T-helper 17 cell (primary cell): ENCODE measurements around the gene ERC1. TPM values are rescaled to one million over a fixed set of nuclear protein-coding genes. Genes with fewer than 3 reads are reported as not detected.
"Not testable (repeated sequence)": the region's sequence is repeated elsewhere in the genome, so short reads cannot be mapped to it uniquely, and the experiment has no call there.

Experiments used
- ATAC-seq: fragments of 150-1000 bp; cut with Tn5 transposase; 2 replicates; pipeline ENCODE4 v1.10.0; 2021; ENCODE audit warnings: mild to moderate bottlenecking, moderate library complexity
- DNase-seq, 3 donors: peaks; one replicate each; pipeline versions ENCODE4 v3.0.0 to v3.0.0-alpha.2; 2020 to 2021
- H3K9me3 ChIP-seq: one replicate; pipeline ENCODE4 v1.7.0; 2013; ENCODE audit warnings: low read length, mild to moderate bottlenecking; ENCODE audit not compliant: control insufficient read depth, poor library complexity, severe bottlenecking
- H3K27ac Mint-ChIP-seq: one replicate; pipeline ENCODE4 v1.8.0; 2022; ENCODE audit warnings: mild to moderate bottlenecking, moderate library complexity, mixed read lengths
- H3K27me3 Mint-ChIP-seq: one replicate; pipeline ENCODE4 v1.8.0; 2022; ENCODE audit warnings: mixed read lengths
- H3K36me3 Mint-ChIP-seq: one replicate; pipeline ENCODE4 v1.8.0; 2022; ENCODE audit warnings: low read depth, mixed read lengths
- H3K4me1 Mint-ChIP-seq: one replicate; pipeline ENCODE4 v1.8.0; 2022; ENCODE audit warnings: mild to moderate bottlenecking, mixed read lengths
- H3K4me3 Mint-ChIP-seq: one replicate; pipeline ENCODE4 v1.8.0; 2022; ENCODE audit warnings: mild to moderate bottlenecking, moderate library complexity, mixed read lengths
- total RNA-seq, 4 donors: library from RNA in 2 of 4; stranded (reverse) in 2 of 4; gene quantifications; one replicate each; pipeline ENCODE4 v1.2.3 and lab custom pipeline; 2022 to 2026

The ERC1 gene
- total RNA-seq, 2 donors from 2014 or later: 46.7 to 52.1 TPM

DNA sequence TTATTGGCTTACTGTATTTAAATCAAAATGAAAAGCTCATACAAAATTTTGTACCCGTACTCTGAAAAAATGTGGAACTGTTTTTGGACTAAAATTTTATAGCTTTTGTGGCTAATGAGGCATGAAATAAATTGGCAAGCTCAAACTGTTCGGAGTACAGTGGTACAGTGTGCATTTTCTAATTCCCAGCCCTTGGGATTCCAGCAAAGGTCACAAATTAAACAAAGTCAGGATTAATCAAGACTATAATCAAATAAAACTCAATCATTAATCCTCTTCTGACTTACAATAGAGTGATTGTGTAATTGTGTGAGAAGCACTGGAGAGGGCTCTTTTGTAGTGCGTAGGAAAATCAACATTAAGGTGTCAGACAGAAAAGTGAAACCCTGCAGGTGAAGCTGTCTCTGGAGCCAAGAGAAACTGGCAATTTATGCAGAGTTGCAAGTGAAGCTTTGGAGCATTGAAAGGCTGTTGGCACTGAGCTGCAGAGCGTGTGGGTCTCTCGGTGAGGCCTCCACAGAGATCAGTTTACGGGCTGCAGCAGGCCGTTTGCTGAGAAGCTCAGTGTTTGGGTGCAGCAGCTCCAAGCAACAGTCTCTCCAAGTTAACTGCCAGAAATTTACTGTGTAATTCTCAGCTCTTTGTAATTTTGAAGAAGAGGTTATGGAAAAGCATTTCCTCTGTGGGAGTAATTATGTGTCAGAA, 327.5 kb downstream of the ERC1 start:
- DNase-seq (no peak), ATAC-seq (no peak)
- Mint-ChIP-seq H3K36me3 (peaks cover 2% of the 10 kb centered on the region), H3K27ac (no peak overlapping the region), H3K27me3 (no peaks in the 10 kb centered on the region), H3K4me3 (no peak overlapping the region), H3K4me1 (peaks cover 2% of the 10 kb centered on the region)
- H3K9me3 ChIP-seq: no peaks in the 10 kb centered on the region

DNA sequence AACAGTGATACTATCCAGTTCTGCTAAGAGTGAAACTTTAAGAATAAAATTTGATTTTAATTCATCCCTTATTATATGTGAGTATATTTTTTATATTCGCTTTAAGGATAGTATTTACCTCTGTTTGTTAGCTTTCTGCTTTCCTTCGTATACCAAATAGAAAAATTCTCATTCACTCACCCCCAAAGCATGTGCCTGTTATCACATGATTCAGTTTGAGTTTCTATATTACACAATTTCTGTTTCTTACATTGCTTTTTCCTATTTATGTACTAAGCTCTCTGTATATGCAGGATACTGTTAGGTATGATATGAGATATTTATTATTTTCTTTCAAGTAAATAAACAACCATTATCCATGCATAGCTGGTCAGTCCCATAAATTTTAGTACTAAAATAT, 328.2 kb downstream of the ERC1 start:
- DNase-seq: no peak
- ATAC-seq: no peak
- no peaks in the 10 kb centered on the region for H3K27me3 Mint-ChIP-seq
- peaks cover 5% of the 10 kb centered on the region for H3K4me1 Mint-ChIP-seq
- no peaks in the 10 kb centered on the region for H3K9me3 ChIP-seq
- no peak overlapping the region for H3K4me3 Mint-ChIP-seq
- H3K36me3 Mint-ChIP-seq: peaks cover 2% of the 10 kb centered on the region
- no peak overlapping the region for H3K27ac Mint-ChIP-seq

DNA sequence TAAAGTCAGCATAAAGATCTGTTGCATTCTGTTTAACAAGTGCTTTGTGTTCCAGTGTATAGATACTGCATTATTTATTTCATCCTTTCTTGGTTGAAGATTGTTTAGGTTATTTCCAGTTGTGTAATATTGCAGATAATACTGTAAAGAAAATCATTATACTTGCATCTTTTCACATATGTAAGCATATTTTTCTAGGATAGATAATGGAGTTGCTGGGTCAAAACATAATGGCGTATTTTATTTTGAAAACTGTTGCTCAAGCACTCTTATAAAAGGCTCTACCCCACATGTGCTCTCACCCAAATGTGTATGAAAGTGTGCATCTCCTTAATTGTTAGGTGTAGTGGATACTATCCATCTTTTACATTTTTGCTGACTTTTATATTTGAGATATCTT, 329.0 kb downstream of the ERC1 start:
- H3K4me1 Mint-ChIP-seq: peaks cover 5% of the 10 kb centered on the region
- H3K9me3 ChIP-seq: no peaks in the 10 kb centered on the region
- H3K4me3 Mint-ChIP-seq: no peak overlapping the region
- ATAC-seq: no peak
- H3K27me3 Mint-ChIP-seq: no peaks in the 10 kb centered on the region
- H3K27ac Mint-ChIP-seq: no peak overlapping the region
- H3K36me3 Mint-ChIP-seq: no peaks in the 10 kb centered on the region
- no peak for DNase-seq

DNA sequence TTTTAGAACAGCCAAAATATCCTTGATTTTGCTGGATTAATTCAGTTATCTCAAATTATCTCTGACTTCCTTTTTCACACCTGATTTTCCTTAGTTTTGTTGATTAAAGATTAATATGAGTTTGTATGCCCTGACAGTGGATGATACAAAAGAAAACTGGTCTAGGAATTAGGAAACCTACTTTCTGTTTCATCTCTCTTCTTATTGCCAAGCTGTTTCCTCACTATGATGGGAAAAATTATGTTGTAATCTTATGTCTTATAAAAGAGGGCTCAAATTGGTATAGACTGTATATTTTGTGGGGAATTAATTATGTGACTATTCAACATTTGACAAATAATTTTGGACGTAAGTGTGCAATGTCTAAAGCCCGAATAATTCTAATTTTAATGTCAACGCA, 331.8 kb downstream of the ERC1 start:
- no peak for DNase-seq
- no peak for ATAC-seq
- Mint-ChIP-seq H3K27ac (no peak overlapping the region), H3K36me3 (peaks cover 5% of the 10 kb centered on the region), H3K4me3 (no peak overlapping the region), H3K4me1 (peaks cover 13% of the 10 kb centered on the region), H3K27me3 (no peaks in the 10 kb centered on the region)
- no peaks in the 10 kb centered on the region for H3K9me3 ChIP-seq

DNA sequence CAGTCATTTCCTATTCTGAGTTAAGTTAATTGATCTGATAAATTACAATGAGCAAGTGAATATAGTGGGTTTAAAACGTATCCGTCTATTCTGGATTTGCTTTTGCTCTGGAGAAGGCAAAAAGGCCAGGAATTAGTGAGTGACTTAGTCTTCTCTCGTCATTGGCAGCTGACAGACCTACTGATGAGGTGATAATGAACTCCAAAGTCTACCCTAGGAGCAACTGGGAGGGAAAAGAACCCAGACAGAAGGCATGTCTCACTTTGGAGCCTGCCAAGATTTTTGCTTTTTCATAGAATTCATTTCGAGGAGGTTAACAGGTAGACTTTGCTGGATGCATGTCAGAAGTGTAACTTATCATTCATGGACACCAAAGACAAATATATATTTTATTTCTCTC, 333.1 kb downstream of the ERC1 start:
- H3K36me3 Mint-ChIP-seq: peaks cover 8% of the 10 kb centered on the region
- peaks cover 16% of the 10 kb centered on the region for H3K4me1 Mint-ChIP-seq
- H3K4me3 Mint-ChIP-seq: no peak overlapping the region
- DNase-seq (no peak), ATAC-seq (no peak)
- H3K27me3 Mint-ChIP-seq: no peaks in the 10 kb centered on the region
- H3K9me3 ChIP-seq: no peaks in the 10 kb centered on the region
- no peak overlapping the region for H3K27ac Mint-ChIP-seq

DNA sequence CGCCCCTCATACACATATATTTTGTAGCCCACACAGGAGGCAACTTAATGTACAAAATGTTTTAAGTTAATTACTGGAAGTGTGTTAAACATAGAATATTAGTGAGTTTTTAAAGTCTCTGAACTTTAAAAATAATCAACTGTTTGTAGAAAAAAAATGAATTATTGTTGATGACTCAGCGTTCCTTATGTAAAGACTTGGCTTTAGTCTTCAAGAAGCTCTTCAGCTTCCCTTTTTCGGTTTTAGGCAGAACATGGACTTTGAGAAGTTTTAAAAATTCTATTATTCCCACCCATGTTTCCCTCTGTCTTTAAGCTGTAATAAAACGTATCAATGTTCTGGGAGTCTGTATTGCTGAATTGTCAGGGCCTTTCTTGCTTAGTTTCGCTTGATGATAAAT, 333.9 kb downstream of the ERC1 start:
- Mint-ChIP-seq H3K27me3 (no peaks in the 10 kb centered on the region), H3K27ac (no peak overlapping the region), H3K36me3 (peaks cover 8% of the 10 kb centered on the region), H3K4me1 (peaks cover 18% of the 10 kb centered on the region), H3K4me3 (no peak overlapping the region)
- no peak for ATAC-seq
- no peak for DNase-seq
- H3K9me3 ChIP-seq: no peaks in the 10 kb centered on the region

DNA sequence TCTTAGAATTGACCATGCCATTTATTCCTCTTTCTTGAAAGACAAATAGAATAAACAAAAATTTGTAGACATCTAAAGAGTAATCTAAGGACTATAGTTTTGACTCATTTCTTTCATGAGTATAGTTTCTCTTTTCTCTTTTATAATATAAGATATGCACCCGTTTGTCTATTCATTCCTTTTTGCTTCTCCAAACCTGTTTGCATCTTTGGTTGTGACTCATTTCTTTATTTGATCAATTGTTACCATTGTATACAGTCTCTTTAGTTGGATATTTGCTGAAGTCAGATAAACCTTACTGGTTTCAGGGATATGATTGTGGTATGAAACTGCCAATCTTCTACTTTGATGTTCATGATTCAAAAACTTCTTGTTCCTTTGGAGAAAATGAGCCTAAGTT, 334.6 kb downstream of the ERC1 start:
- no peaks in the 10 kb centered on the region for H3K27me3 Mint-ChIP-seq
- H3K36me3 Mint-ChIP-seq: peaks cover 8% of the 10 kb centered on the region
- peaks cover 18% of the 10 kb centered on the region for H3K4me1 Mint-ChIP-seq
- ATAC-seq (no peak), DNase-seq (no peak)
- no peak overlapping the region for H3K27ac Mint-ChIP-seq
- no peak overlapping the region for H3K4me3 Mint-ChIP-seq
- no peaks in the 10 kb centered on the region for H3K9me3 ChIP-seq

DNA sequence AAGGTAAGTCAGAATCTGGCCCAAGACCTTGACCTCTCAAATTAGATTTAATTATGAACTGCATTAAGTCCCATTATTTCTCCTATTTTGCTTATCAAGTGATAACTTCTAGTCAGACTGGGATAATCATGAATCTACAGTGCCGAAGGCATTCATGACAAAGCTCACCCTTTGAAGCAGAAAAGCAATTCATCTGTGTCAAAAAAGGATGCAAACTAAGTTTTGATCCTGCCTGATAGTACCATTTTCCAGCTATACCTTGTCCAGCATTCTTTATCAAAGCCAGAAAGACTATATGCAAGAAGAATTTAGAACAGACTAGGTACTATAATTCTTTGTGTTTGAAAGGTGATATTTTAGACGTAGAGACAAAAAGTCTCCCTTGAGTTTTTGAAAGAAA, 335.2 kb downstream of the ERC1 start:
- no peak overlapping the region for H3K27ac Mint-ChIP-seq
- ATAC-seq (no peak), DNase-seq (no peak)
- no peak overlapping the region for H3K4me3 Mint-ChIP-seq
- H3K36me3 Mint-ChIP-seq: peaks cover 8% of the 10 kb centered on the region
- H3K27me3 Mint-ChIP-seq: no peaks in the 10 kb centered on the region
- H3K4me1 Mint-ChIP-seq: peaks cover 18% of the 10 kb centered on the region
- H3K9me3 ChIP-seq: no peaks in the 10 kb centered on the region

DNA sequence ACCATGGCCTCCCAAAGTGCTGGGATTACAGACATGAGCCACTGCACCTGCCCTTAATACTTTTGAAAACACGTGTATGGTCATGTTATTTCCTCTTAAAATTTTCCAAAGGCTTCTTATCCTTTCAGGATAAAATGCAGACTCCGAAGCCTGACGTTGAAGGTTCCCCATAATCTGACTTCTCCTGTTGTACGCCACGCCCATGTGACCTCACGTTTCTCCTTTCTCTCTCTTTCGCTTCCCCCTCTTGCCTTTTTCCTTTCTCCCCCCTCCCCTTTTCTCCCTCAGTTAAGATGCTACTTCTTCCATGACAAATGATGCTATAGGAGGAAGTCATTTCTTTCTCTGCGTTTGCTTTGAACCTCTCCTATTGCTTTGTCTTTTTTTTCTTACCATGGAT, 337.4 kb downstream of the ERC1 start:
- Mint-ChIP-seq H3K4me1 (peaks cover 19% of the 10 kb centered on the region), H3K27me3 (no peaks in the 10 kb centered on the region), H3K27ac (no peak overlapping the region), H3K4me3 (no peak overlapping the region), H3K36me3 (peaks cover 8% of the 10 kb centered on the region)
- no peaks in the 10 kb centered on the region for H3K9me3 ChIP-seq
- ATAC-seq (no peak), DNase-seq (no peak)

DNA sequence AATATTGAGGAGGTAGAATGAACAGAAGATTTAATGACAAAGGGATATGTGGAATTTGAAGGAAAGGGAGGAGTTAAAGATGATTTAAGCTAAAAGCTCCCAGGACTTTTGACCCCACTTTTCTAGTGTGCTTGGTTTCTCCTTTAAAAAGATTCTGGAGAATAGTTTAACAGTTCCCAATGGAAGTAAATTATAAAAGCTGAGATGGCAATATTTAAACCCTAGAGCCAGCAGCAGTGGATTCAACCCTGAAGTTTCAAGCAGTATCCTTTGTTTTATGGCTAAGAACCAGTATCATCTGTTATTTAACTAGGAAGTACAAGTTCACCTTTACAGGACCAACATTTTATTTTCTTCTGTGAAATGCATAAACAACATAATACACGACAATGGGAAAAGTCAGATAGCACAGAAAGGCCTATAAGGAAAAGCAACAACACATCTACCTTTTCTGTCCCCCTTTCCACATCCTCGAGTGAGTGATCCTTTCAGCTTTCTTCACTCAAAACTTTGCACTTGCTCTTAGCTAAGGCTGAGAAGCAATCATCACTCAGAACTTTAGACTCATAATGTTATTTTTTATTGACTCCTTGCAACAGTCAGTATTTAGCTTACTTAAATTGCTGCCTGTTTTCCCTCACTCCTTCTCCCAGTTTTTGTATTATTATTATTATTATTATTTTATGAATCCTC, 338.9 kb downstream of the ERC1 start:
- Mint-ChIP-seq H3K4me1 (peaks cover 19% of the 10 kb centered on the region), H3K27me3 (no peaks in the 10 kb centered on the region), H3K27ac (no peak overlapping the region), H3K36me3 (peaks cover 8% of the 10 kb centered on the region), H3K4me3 (no peak overlapping the region)
- no peaks in the 10 kb centered on the region for H3K9me3 ChIP-seq
- ATAC-seq (no peak), DNase-seq (no peak)

DNA sequence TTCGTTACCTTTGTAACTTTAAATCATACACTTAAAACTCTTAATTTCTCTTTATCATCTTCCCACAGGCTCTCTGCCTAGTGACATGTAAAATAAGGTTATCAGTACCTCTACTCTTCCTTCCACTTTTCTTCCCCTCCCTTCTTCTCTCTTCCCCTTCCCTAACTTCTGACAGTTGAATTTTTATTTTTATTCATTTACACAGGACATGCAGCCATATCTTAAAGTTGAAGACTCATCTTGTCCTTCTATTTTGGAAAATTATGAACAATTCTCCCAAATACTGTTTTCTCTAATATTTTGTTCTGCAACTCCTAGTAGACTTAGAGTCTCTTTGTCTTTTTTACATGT, 339.4 kb downstream of the ERC1 start:
- no peak for DNase-seq
- H3K27ac Mint-ChIP-seq: no peak overlapping the region
- no peak overlapping the region for H3K4me3 Mint-ChIP-seq
- ATAC-seq: no peak
- no peaks in the 10 kb centered on the region for H3K27me3 Mint-ChIP-seq
- peaks cover 19% of the 10 kb centered on the region for H3K4me1 Mint-ChIP-seq
- peaks cover 8% of the 10 kb centered on the region for H3K36me3 Mint-ChIP-seq
- no peaks in the 10 kb centered on the region for H3K9me3 ChIP-seq

DNA sequence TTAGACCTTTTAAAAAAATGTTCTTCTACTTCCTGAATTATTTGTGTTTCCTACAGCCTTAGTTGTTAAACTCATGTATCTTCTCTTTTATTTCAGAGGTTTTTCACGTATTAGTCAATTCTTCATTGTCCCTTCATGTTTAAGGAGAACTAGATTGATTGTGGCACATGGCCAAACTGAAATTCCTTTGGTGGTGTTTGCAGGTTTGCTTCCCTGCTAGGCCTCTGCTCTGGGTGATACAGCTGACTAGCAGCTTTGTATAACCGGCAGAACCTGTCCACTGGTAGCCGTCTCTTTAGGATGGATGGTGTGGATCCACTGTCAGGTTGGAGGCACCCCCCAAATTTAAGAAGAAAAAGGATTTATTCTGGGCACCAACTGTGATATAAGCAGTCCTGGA, 341.3 kb downstream of the ERC1 start:
- no peak for DNase-seq
- no peaks in the 10 kb centered on the region for H3K27me3 Mint-ChIP-seq
- no peak for ATAC-seq
- H3K27ac Mint-ChIP-seq: no peak overlapping the region
- no peak overlapping the region for H3K4me3 Mint-ChIP-seq
- peaks cover 22% of the 10 kb centered on the region for H3K4me1 Mint-ChIP-seq
- peaks cover 8% of the 10 kb centered on the region for H3K36me3 Mint-ChIP-seq
- H3K9me3 ChIP-seq: no peaks in the 10 kb centered on the region

DNA sequence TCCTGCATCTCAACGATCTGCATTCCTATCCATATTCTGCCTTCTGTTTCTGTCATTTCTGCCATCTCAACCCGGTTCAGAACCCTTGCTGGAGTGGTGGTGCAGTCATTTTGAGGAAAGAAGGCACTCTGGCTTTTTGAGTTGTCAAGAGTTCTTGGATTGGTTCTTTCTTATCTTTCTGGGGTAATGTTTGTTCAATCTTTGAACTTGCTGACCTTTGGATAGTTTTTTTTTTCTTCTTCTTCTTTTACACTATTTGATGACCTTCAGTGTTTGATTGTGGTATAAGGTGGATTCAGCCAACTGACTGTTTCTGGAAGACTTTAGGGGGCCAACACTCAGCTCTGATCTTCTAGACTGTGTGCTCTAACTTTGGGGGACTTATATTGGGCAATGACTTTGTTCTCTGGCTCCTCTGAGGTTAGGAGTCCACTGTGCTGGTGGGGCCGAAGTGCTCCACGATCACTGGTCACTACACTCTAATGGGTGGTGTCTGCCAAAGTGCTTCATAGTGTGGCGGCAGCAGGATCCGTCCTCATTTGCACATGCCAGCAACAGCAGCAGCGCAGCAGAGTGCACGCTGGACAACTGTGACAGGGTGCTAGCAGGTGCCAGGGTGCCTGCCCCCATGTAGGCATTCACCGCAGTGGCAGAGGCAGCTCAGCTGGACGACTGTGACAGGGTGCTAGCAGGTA, 347.6 kb downstream of the ERC1 start:
- no peak overlapping the region for H3K27ac Mint-ChIP-seq
- DNase-seq (no peak), ATAC-seq (no peak)
- no peaks in the 10 kb centered on the region for H3K9me3 ChIP-seq
- H3K27me3 Mint-ChIP-seq: no peaks in the 10 kb centered on the region
- peaks cover 15% of the 10 kb centered on the region for H3K4me1 Mint-ChIP-seq
- no peaks in the 10 kb centered on the region for H3K36me3 Mint-ChIP-seq
- H3K4me3 Mint-ChIP-seq: no peak overlapping the region

DNA sequence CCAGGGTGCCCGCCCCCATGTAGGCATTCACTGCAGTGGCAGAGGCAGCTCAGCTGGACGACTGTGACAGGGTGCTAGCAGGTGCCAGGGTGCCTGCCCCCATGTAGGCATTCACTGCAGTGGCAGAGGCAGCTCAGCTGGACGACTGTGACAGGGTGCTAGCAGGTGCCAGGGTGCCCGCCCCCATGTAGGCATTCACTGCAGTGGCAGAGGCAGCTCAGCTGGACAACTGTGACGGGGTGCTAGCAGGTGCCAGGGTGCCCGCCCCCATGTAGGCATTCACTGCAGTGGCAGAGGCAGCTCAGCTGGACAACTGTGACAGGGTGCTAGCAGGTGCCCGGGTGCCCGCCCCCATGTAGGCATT, 348.1 kb downstream of the ERC1 start:
- not testable (repeated sequence) for H3K36me3 Mint-ChIP-seq, H3K27me3 Mint-ChIP-seq, ATAC-seq, H3K4me3 Mint-ChIP-seq, H3K9me3 ChIP-seq, DNase-seq, H3K27ac Mint-ChIP-seq
- peaks cover 12% of the 10 kb centered on the region for H3K4me1 Mint-ChIP-seq
